ENCODE data around the gene DRD4. TPM values are rescaled to one million over a fixed set of nuclear protein-coding genes. Genes with fewer than 3 reads are reported as not detected.

The DRD4 gene
- total and polyA plus RNA-seq, 2 of the 13 experiments (the other 11 are each of a cell fraction or from before 2014, with no cell fraction given), result 0.09 to 0.13 TPM

DNA sequence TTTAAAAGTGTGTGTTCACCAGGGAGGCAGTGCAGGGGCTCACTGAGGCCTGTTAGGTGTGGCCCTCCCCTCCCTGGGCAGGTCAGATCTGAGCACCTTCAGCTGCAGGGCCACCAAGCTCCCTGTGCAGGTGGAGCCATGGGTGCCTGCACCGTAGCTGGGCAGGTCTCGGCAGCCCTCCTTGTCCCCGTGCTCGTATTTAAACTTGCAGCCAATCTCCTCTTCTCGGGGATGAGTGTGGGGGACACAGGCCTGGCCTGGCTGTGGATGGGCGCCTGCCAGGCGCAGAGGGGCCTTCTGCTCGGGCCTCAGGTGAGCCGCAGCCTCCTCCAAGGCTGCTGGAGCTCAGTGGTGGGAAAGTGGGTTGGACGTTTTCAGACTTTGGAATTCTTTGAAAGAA is 41.7 kb upstream of the DRD4 start:
- peaks cover 12% of the 10 kb centered on the region for H3K4me1 ChIP-seq (ENCODE audit: insufficient read depth, low read length)
- no peaks in the 10 kb centered on the region for H3K27me3 ChIP-seq (ENCODE audit: control insufficient read depth in 1 of 2, insufficient read depth in 2 of 2, low read length in 2 of 2)
- intact Hi-C loops (cut with micrococcal nuclease; ENCODE audit: unreplicated experiment), result no loop called here
- H2AFZ ChIP-seq (ENCODE audit: low read length), result no peak overlapping the region
- no peak overlapping the region for H3K4me3 ChIP-seq (replicated peaks in 1 of 3; ENCODE audit: insufficient read depth in 1 of 3, low read depth in 2 of 3, low read length in 3 of 3)
- no TSS peak for BruUV-seq (replicated peaks)
- WGBS (ENCODE audit: low lambda C conversion rate), result 100% methylated on average over 4 of the region's 10 CpGs
- no peak overlapping the region for H3K4me2 ChIP-seq (ENCODE audit: low read depth, low read length)
- in situ Hi-C loops (cut with HindIII; ENCODE audit: extremely low pct_ligation_motif_present, low pct_unique_long_range_greater_than_20kb), result loop anchor here (5.0 kb wide), 1 partner anchor 38 kb away; no protein-coding TSS in a partner anchor
- no peak for DNase-seq (ENCODE audit: low spot score)
- peaks cover 49 to 88% of the 10 kb centered on the region in 2 experiments for H3K36me3 ChIP-seq (replicated peaks in 1 of 2; ENCODE audit: control insufficient read depth in 1 of 2, insufficient read depth in 2 of 2, low read length in 2 of 2)
- FAIRE-seq, result no peak
- no peak overlapping the region for H3K27ac ChIP-seq (ENCODE audit: extremely low read length, insufficient read depth, low read length)
- ChIA-PET POLR2A (interaction anchor here (0.6 kb wide), 1 partner anchor 89 kb away, joined by 4 read pairs; no protein-coding TSS in a partner anchor), CTCF (ENCODE audit: low intra/inter-chr PET ratio, low total read pairs) (no interaction called here)
- peaks cover 4% of the 10 kb centered on the region; the same call in 1 of the 2 replicates for H4K20me1 ChIP-seq (ENCODE audit: insufficient read depth, low read length)
- no peak overlapping the region for H3K9ac ChIP-seq (ENCODE audit: insufficient read depth, low read depth, low read length)
- H3K9me3 ChIP-seq (ENCODE audit: low read length), result no peaks in the 10 kb centered on the region
- peaks cover 8% of the 10 kb centered on the region for H3K79me2 ChIP-seq (ENCODE audit: insufficient read depth, low read length)
- ATAC-seq, result no peak
- TF ChIP-seq SPEN (CRISPR knock-in tag; IDR thresholded peaks at IDR 0.05; ENCODE audit: low read depth), result no peak
- TF ChIP-seq POLR2A (IDR thresholded peaks at IDR 0.05; ENCODE audit: insufficient read depth in 1 of 2, low read depth in 2 of 2, low read length in 2 of 2), result 0 out of 4 replicates have a peak, but pooled peaks of 1 of the 2 experiments have one; percentile 10
- no peak for TF ChIP-seq SALL2 (CRISPR knock-in tag; IDR thresholded peaks at IDR 0.05)
- no peak for TF ChIP-seq WIZ (CRISPR knock-in tag; IDR thresholded peaks at IDR 0.05)
- no peak for TF ChIP-seq RFXAP (CRISPR knock-in tag; IDR thresholded peaks at IDR 0.05; ENCODE audit: borderline replicate concordance)
- TF ChIP-seq, protein P1, sequence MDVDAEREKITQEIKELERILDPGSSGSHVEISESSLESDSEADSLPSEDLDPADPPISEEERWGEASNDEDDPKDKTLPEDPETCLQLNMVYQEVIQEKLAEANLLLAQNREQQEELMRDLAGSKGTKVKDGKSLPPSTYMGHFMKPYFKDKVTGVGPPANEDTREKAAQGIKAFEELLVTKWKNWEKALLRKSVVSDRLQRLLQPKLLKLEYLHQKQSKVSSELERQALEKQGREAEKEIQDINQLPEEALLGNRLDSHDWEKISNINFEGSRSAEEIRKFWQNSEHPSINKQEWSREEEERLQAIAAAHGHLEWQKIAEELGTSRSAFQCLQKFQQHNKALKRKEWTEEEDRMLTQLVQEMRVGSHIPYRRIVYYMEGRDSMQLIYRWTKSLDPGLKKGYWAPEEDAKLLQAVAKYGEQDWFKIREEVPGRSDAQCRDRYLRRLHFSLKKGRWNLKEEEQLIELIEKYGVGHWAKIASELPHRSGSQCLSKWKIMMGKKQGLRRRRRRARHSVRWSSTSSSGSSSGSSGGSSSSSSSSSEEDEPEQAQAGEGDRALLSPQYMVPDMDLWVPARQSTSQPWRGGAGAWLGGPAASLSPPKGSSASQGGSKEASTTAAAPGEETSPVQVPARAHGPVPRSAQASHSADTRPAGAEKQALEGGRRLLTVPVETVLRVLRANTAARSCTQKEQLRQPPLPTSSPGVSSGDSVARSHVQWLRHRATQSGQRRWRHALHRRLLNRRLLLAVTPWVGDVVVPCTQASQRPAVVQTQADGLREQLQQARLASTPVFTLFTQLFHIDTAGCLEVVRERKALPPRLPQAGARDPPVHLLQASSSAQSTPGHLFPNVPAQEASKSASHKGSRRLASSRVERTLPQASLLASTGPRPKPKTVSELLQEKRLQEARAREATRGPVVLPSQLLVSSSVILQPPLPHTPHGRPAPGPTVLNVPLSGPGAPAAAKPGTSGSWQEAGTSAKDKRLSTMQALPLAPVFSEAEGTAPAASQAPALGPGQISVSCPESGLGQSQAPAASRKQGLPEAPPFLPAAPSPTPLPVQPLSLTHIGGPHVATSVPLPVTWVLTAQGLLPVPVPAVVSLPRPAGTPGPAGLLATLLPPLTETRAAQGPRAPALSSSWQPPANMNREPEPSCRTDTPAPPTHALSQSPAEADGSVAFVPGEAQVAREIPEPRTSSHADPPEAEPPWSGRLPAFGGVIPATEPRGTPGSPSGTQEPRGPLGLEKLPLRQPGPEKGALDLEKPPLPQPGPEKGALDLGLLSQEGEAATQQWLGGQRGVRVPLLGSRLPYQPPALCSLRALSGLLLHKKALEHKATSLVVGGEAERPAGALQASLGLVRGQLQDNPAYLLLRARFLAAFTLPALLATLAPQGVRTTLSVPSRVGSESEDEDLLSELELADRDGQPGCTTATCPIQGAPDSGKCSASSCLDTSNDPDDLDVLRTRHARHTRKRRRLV (CRISPR knock-in tag; IDR thresholded peaks at IDR 0.05), result no peak
- no peak for TF ChIP-seq NR0B2 (CRISPR knock-in tag; IDR thresholded peaks at IDR 0.05)
- no peak for TF ChIP-seq ZNF232 (CRISPR knock-in tag; IDR thresholded peaks at IDR 0.05; ENCODE audit: borderline replicate concordance)
- TF ChIP-seq ZNF589 (CRISPR knock-in tag; conservative IDR thresholded peaks at IDR 0.05), result no peak
- TF ChIP-seq NFIB (CRISPR knock-in tag; IDR thresholded peaks at IDR 0.05; ENCODE audit: borderline replicate concordance), result no peak
- no peak for TF ChIP-seq NFE2L1 (CRISPR knock-in tag; IDR thresholded peaks at IDR 0.05; ENCODE audit: borderline replicate concordance)
- TF ChIP-seq RBM22 (optimal IDR thresholded peaks at IDR 0.05; ENCODE audit: low read length), result peak; percentile 36
- TF ChIP-seq XRCC5 (optimal IDR thresholded peaks at IDR 0.05; ENCODE audit: low read length), result no peak
- TF ChIP-seq ATF7 (IDR thresholded peaks at IDR 0.05), result no peak
- no peak for TF ChIP-seq ATF7 (CRISPR knock-in tag; IDR thresholded peaks at IDR 0.05)
- no peak for TF ChIP-seq ZNF317 (CRISPR knock-in tag; IDR thresholded peaks at IDR 0.05)
- TF ChIP-seq GZF1 (CRISPR knock-in tag; IDR thresholded peaks at IDR 0.05), result no peak
- no peak for TF ChIP-seq ELF4 (CRISPR knock-in tag; IDR thresholded peaks at IDR 0.05; ENCODE audit: borderline replicate concordance)
- no peak for TF ChIP-seq GATA4 (IDR thresholded peaks at IDR 0.05; ENCODE audit: borderline replicate concordance, low read depth)
- TF ChIP-seq ZNF263 (CRISPR knock-in tag; IDR thresholded peaks at IDR 0.05), result no peak

Measured in HepG2 (cell line).